Measurements from ENCODE around the gene PLEKHF1. TPM values are rescaled to one million over a fixed set of nuclear protein-coding genes. Genes with fewer than 3 reads are reported as not detected.

Gene PLEKHF1
- total and polyA plus RNA-seq, 2 of the 8 experiments (the other 6 are each of a cell fraction or from before 2014, with no cell fraction given), result 11.1 to 18.4 TPM

DNA sequence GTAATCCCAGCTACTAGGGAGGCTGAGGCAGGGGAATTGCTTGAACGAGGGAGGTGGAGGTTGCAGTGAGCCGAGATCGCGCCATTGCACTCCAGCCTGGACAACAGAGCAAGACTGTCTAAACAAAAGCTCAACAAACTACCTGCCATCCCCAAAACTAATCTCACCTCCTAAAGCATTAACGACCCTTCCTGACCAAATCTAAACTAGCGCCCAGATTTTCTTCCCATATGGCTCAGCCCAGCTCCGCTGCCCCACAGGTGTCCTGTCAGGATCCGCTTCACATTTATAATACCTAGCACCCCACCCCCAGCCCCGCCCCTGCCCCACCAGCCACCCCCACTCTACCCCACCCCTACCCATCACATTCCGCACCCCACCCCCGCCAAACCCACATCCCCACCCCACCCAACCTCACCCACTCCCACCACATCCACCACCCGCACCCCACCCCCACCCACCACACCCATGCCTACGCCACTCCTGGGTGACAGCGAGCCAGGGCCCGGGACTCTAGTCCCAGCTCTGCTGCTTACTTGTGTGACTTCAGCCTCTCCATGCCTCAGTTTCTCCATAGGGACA is 49.2 kb downstream of the PLEKHF1 start:
- Histone ChIP-seq H2BK15ac (ENCODE audit: low read length) (no peak overlapping the region), H3K14ac (ENCODE audit: insufficient read length) (no peak overlapping the region), H2BK12ac (ENCODE audit: low read depth, low read length) (no peak overlapping the region), H4K20me1 (replicated peaks in 1 of 2; ENCODE audit: control insufficient read depth in 1 of 2, insufficient read depth in 2 of 2, low read length in 2 of 2) (no peaks in the 10 kb centered on the region), H2BK5ac (ENCODE audit: low read depth, low read length) (no peak overlapping the region), H3K56ac (replicated peaks; ENCODE audit: insufficient read length, low read depth, low read length) (no peak overlapping the region), H3K9ac (replicated peaks in 1 of 4; ENCODE audit: extremely low read depth in 1 of 4, low read depth in 3 of 4, low read length in 3 of 4) (no peak overlapping the region), H3K4me2 (ENCODE audit: insufficient read depth in 1 of 2, low read depth in 2 of 2, low read length in 2 of 2) (peak overlapping the region; percentile 73 to 74), H4K8ac (ENCODE audit: extremely low read depth, insufficient read depth, low read length) (peak overlapping the region; percentile 74; the same call in 1 of the 2 replicates), H3K27ac (ENCODE audit: low read depth, low read length) (no peak overlapping the region), H3K4me1 (replicated peaks in 1 of 4; ENCODE audit: control insufficient read depth in 3 of 4, insufficient read depth in 4 of 4, low read length in 3 of 4) (peaks cover 0 to 4% (median 2%) of the 10 kb centered on the region in 4 experiments; a peak in 3 of 7 replicates), H3K9me3 (ENCODE audit: insufficient read depth in 2 of 2, low read depth in 1 of 2, low read length in 1 of 2) (no peaks in the 10 kb centered on the region), H4K91ac (replicated peaks; ENCODE audit: insufficient read length, low read length) (no peak overlapping the region), H4K5ac (ENCODE audit: insufficient read length, low read depth, low read length) (no peak overlapping the region), H3K23ac (ENCODE audit: insufficient read length) (no peak overlapping the region), H3K18ac (ENCODE audit: extremely low read depth, low read length) (no peak overlapping the region), H3K36me3 (ENCODE audit: control insufficient read depth in 2 of 4, insufficient read depth in 4 of 4, low read length in 3 of 4) (no peaks in the 10 kb centered on the region), H3K4ac (replicated peaks; ENCODE audit: insufficient read length, low read depth, low read length) (no peak overlapping the region), H3K23me2 (ENCODE audit: low read depth, low read length) (peaks cover 2% of the 10 kb centered on the region; the same call in 1 of the 2 replicates), H2AK5ac (ENCODE audit: low read depth, low read length) (no peak overlapping the region), H2BK120ac (replicated peaks; ENCODE audit: low read depth, low read length) (no peak overlapping the region), H3K79me2 (ENCODE audit: control insufficient read depth in 1 of 2, insufficient read depth in 2 of 2, low read length in 2 of 2) (no peaks in the 10 kb centered on the region; a peak in 1 of 4 replicates), H3K27me3 (replicated peaks in 1 of 4; ENCODE audit: control insufficient read depth in 3 of 4, extremely low read depth in 1 of 4, insufficient read depth in 3 of 4, low read length in 3 of 4) (no peaks in the 10 kb centered on the region), H3K4me3 (ENCODE audit: extremely low read depth in 1 of 4, insufficient read depth in 2 of 4, low read depth in 3 of 4, low read length in 4 of 4) (peak overlapping the region; percentile 62 to 75 (median 66)), H2AFZ (ENCODE audit: low read length) (no peak overlapping the region), H2BK20ac (ENCODE audit: low read length) (no peak overlapping the region), H3K79me1 (ENCODE audit: low read depth, low read length) (no peaks in the 10 kb centered on the region; the same call in none of the 2 replicates)
- no peak for FAIRE-seq
- TF ChIP-seq JUND (IDR thresholded peaks at IDR 0.05; ENCODE audit: low read length) (no peak), HDAC2 (IDR thresholded peaks at IDR 0.05; ENCODE audit: borderline replicate concordance in 1 of 2, low read depth in 2 of 2, low read length in 2 of 2) (no peak), SIN3A (conservative IDR thresholded peaks at IDR 0.05 in 1 of 2, IDR thresholded peaks at IDR 0.05 in 1 of 2; ENCODE audit: low read depth in 1 of 2, low read length in 2 of 2) (no peak), SIX5 (IDR thresholded peaks at IDR 0.05; ENCODE audit: low read depth, low read length) (no peak), BACH1 (IDR thresholded peaks at IDR 0.05; ENCODE audit: low read length) (no peak), RXRA (IDR thresholded peaks at IDR 0.05; ENCODE audit: insufficient read depth, low read depth, low read length) (no peak), SUZ12 (IDR thresholded peaks at IDR 0.05; ENCODE audit: low read length) (no peak)
- TF ChIP-seq, protein P1, sequence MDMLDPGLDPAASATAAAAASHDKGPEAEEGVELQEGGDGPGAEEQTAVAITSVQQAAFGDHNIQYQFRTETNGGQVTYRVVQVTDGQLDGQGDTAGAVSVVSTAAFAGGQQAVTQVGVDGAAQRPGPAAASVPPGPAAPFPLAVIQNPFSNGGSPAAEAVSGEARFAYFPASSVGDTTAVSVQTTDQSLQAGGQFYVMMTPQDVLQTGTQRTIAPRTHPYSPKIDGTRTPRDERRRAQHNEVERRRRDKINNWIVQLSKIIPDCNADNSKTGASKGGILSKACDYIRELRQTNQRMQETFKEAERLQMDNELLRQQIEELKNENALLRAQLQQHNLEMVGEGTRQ (IDR thresholded peaks at IDR 0.05; ENCODE audit: low read length), result no peak
- ChIA-PET CTCF (ENCODE audit: partially characterized antibody) (interaction anchor here (1.1 to 5.7 kb wide), 11 partner anchors 7 to 143 kb away, joined by 3 to 52 read pairs (median 4); no protein-coding TSS in a partner anchor), POLR2A (ENCODE audit: partially characterized antibody) (interaction anchor here (0.6 to 4.4 kb wide), 5 partner anchors 10 to 717 kb away, joined by 3 to 17 read pairs (median 3); no protein-coding TSS in a partner anchor)
- 53% methylated on average over 12 of the region's 15 CpGs; no CpG with 5 or more reads in 1 of the 2 experiments for WGBS, 2 experiments (ENCODE audit: extremely low coverage in 1 of 2, insufficient coverage in 1 of 2, insufficient read length in 1 of 2, insufficient replicate concordance in 2 of 2, low coverage in 1 of 2, low lambda C conversion rate in 2 of 2, missing lambda C conversion rate in 1 of 2)
- no peak for DNase-seq (ENCODE audit: low read depth in 1 of 2, low spot score in 2 of 2)

Data from H1 (cell line).